Lower lobe of right lung (tissue), 2 donors: ENCODE data around the gene NAT16. TPM values are rescaled to one million over a fixed set of nuclear protein-coding genes. Genes with fewer than 3 reads are reported as not detected.

Source experiments
- ATAC-seq, 2 donors: fragments of 200-7000 bp; cut with Tn5 transposase; one replicate each; pipeline ENCODE4 v1.9.1; 2020 to 2022; ENCODE audit warnings: mild to moderate bottlenecking in 2 of 2, moderate library complexity in 2 of 2
- DNase-seq: peaks from one replicate; pipeline ENCODE4 v3.0.0-alpha.2; 2020
- H3K27ac ChIP-seq: fragments of 200-600 bp; one replicate; pipeline ENCODE4 v1.8.0; 2022
- H3K27me3 ChIP-seq: fragments of 200-600 bp; one replicate; pipeline ENCODE4 v1.8.0; 2022; ENCODE audit warnings: low read depth
- H3K36me3 ChIP-seq: fragments of 200-600 bp; one replicate; pipeline ENCODE4 v1.8.0; 2022; ENCODE audit warnings: mild to moderate bottlenecking
- H3K4me1 ChIP-seq: fragments of 200-600 bp; one replicate; pipeline ENCODE4 v1.8.0; 2022
- H3K4me3 ChIP-seq: fragments of 200-600 bp; one replicate; pipeline ENCODE4 v1.8.0; 2022; ENCODE audit warnings: mild to moderate bottlenecking
- H3K9me3 ChIP-seq: fragments of 200-600 bp; one replicate; pipeline ENCODE4 v1.8.0; 2022
- intact Hi-C: fragments of 100-400 bp; cut with DNase I; formaldehyde crosslinking; loops from one replicate; pipeline ENCODE4 v1.11.0; 2022
- total RNA-seq: library from RNA; stranded (reverse); fragmentation: NEBNext Ultra II Directional; extraction: Animal tissue kit (Norgen Biotek cat#: 25700); gene quantifications from one replicate; pipeline ENCODE4 v1.2.1, GENCODE V29; 2021
- TF ChIP-seq, protein P1 (sequence below): fragments of 200-600 bp; IDR thresholded peaks from one replicate; pipeline ENCODE4 v1.8.0; 2022; ENCODE audit warnings: antibody characterized with exemption, mild to moderate bottlenecking
- donor health status: DM: no; HTN: yes; CAD: no; lungs with severe emphysema.

Gene NAT16
- total RNA-seq, 1 donor from 2014 or later, result not detected

GRCh38 chr7:101179713-101180112, 380 bp downstream of the NAT16 start:
- Histone ChIP-seq H3K4me1 (peaks cover 7% of the 10 kb centered on the region), H3K4me3 (no peak overlapping the region), H3K27me3 (peaks cover 84% of the 10 kb centered on the region), H3K36me3 (no peaks in the 10 kb centered on the region), H3K27ac (no peak overlapping the region), H3K9me3 (no peaks in the 10 kb centered on the region)
- intact Hi-C loops, result no loop called here
- ATAC-seq (no peak), DNase-seq (no peak)
- TF ChIP-seq, protein P1, sequence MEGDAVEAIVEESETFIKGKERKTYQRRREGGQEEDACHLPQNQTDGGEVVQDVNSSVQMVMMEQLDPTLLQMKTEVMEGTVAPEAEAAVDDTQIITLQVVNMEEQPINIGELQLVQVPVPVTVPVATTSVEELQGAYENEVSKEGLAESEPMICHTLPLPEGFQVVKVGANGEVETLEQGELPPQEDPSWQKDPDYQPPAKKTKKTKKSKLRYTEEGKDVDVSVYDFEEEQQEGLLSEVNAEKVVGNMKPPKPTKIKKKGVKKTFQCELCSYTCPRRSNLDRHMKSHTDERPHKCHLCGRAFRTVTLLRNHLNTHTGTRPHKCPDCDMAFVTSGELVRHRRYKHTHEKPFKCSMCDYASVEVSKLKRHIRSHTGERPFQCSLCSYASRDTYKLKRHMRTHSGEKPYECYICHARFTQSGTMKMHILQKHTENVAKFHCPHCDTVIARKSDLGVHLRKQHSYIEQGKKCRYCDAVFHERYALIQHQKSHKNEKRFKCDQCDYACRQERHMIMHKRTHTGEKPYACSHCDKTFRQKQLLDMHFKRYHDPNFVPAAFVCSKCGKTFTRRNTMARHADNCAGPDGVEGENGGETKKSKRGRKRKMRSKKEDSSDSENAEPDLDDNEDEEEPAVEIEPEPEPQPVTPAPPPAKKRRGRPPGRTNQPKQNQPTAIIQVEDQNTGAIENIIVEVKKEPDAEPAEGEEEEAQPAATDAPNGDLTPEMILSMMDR, result no peak

- no peak overlapping the region for H3K4me3 ChIP-seq
- no peak for ATAC-seq
- intact Hi-C loops, result no loop called here
Observed at GRCh38 chr7:101179117-101179516, 976 bp downstream of the NAT16 start.

GRCh38 chr7:101177644-101178043, 2.4 kb downstream of the NAT16 start:
- Histone ChIP-seq H3K9me3 (no peaks in the 10 kb centered on the region), H3K27me3 (peaks cover 95% of the 10 kb centered on the region), H3K27ac (no peak overlapping the region), H3K36me3 (no peaks in the 10 kb centered on the region), H3K4me3 (no peak overlapping the region), H3K4me1 (peaks cover 20% of the 10 kb centered on the region)
- ATAC-seq (no peak), DNase-seq (no peak)
- TF ChIP-seq, protein P1, result no peak
- intact Hi-C loops, result no loop called here

More at GRCh38 chr7:101179117-101179516, 976 bp downstream of the NAT16 start:
- DNase-seq, result no peak
- Histone ChIP-seq H3K27ac (no peak overlapping the region), H3K4me1 (peaks cover 7% of the 10 kb centered on the region), H3K36me3 (no peaks in the 10 kb centered on the region), H3K9me3 (no peaks in the 10 kb centered on the region), H3K27me3 (peaks cover 87% of the 10 kb centered on the region)
- TF ChIP-seq, protein P1, result no peak

GRCh38 chr7:101175664-101176063, 4.4 kb downstream of the NAT16 start:
- H3K36me3 ChIP-seq, result no peaks in the 10 kb centered on the region
- no peak overlapping the region for H3K4me3 ChIP-seq
- peaks cover 31% of the 10 kb centered on the region for H3K4me1 ChIP-seq

GRCh38 chr7:101174322-101174854, 5.7 kb downstream of the NAT16 start:
- H3K27me3 ChIP-seq, result peaks cover 99% of the 10 kb centered on the region
- peaks cover 32% of the 10 kb centered on the region for H3K4me1 ChIP-seq
- TF ChIP-seq, protein P1, result no peak
- intact Hi-C loops, result no loop called here
- ATAC-seq (no peak), DNase-seq (no peak)
- no peak overlapping the region for H3K27ac ChIP-seq
- no peaks in the 10 kb centered on the region for H3K36me3 ChIP-seq
- no peaks in the 10 kb centered on the region for H3K9me3 ChIP-seq
- no peak overlapping the region for H3K4me3 ChIP-seq

More at GRCh38 chr7:101175664-101176063, 4.4 kb downstream of the NAT16 start:
- Histone ChIP-seq H3K27ac (no peak overlapping the region), H3K9me3 (no peaks in the 10 kb centered on the region), H3K27me3 (peaks cover 99% of the 10 kb centered on the region)
- ATAC-seq (no peak), DNase-seq (no peak)
- intact Hi-C loops, result no loop called here
- TF ChIP-seq, protein P1, result no peak
